ENCODE results near the gene SMLR1.

GRCh38 chr6:130826442-130827246 is 562 bp upstream of the SMLR1 start:
- TF ChIP-seq CTCF (IDR thresholded peaks at IDR 0.05) (no peak), POLR2A (IDR thresholded peaks at IDR 0.05) (no peak)

All from uterus (tissue), 2 donors.